Measurements from ENCODE around the gene PCNX2. TPM values are rescaled to one million over a fixed set of nuclear protein-coding genes. Genes with fewer than 3 reads are reported as not detected.

PCNX2 gene
- total and polyA plus RNA-seq, 2 experiments from 2014 or later = 3.9 to 11.0 TPM

DNA sequence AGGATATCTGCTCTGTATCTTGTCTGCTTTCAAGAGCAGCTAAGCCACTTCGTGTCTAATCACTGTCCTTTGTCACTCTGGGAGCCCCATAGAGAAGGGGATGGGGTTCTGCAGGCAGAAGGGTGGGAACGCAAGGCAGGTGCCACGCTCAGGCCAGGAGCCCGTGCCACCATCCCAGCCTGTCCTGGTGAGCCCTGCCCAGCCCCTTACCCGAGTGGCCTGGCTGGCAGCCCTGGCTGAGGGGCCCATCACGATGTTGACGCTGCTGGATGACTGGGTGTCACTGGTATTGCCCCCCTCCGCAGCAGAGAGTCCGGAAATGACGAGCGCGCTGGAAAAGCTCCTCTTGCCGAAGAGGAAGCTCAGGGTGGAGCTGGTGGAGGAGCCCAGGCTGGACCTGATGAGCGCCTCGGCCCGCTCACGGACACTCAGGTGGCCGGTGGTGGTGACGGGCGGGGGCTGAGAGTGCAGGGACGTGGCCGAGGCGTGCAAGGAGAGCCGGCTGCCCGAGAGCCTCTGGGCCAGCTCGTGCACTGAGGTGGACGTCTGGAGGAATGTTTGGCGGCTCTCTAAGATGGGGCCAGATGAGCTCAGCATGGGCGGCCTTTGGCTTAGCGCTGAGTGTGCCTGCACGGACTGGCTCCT lies 309.5 kb downstream of the PCNX2 start:
- H3K79me2 ChIP-seq = no peaks in the 10 kb centered on the region
- WGBS (ENCODE audit: low lambda C conversion rate, missing lambda C conversion rate) = 95% methylated on average over 31 of the region's 31 CpGs
- H3K27me3 ChIP-seq = no peaks in the 10 kb centered on the region
- TF ChIP-seq EZH2phosphoT487 (IDR thresholded peaks at IDR 0.05; ENCODE audit: low read depth, severe bottlenecking, unreplicated experiment) = no peak
- no peak for TF ChIP-seq EZH2 (IDR thresholded peaks at IDR 0.05; ENCODE audit: borderline replicate concordance)
- TF ChIP-seq, protein P1, sequence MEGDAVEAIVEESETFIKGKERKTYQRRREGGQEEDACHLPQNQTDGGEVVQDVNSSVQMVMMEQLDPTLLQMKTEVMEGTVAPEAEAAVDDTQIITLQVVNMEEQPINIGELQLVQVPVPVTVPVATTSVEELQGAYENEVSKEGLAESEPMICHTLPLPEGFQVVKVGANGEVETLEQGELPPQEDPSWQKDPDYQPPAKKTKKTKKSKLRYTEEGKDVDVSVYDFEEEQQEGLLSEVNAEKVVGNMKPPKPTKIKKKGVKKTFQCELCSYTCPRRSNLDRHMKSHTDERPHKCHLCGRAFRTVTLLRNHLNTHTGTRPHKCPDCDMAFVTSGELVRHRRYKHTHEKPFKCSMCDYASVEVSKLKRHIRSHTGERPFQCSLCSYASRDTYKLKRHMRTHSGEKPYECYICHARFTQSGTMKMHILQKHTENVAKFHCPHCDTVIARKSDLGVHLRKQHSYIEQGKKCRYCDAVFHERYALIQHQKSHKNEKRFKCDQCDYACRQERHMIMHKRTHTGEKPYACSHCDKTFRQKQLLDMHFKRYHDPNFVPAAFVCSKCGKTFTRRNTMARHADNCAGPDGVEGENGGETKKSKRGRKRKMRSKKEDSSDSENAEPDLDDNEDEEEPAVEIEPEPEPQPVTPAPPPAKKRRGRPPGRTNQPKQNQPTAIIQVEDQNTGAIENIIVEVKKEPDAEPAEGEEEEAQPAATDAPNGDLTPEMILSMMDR (IDR thresholded peaks at IDR 0.05; ENCODE audit: poor library complexity) = no peak
- no peak overlapping the region for H2AFZ ChIP-seq
- no peak for DNase-seq (ENCODE audit: low spot score)
- no peak overlapping the region for H3K27ac ChIP-seq
- no peaks in the 10 kb centered on the region for H3K4me1 ChIP-seq (ENCODE audit: insufficient read depth)
- H3K9me3 ChIP-seq (ENCODE audit: low read depth) = no peaks in the 10 kb centered on the region
- H3K9me2 ChIP-seq (replicated peaks; ENCODE audit: insufficient read depth) = no peaks in the 10 kb centered on the region
- H3K4me3 ChIP-seq = no peak overlapping the region
- H3K36me3 ChIP-seq (replicated peaks; ENCODE audit: insufficient read depth, low read depth) = no peaks in the 10 kb centered on the region
- H4K20me1 ChIP-seq (ENCODE audit: insufficient read depth, poor library complexity, severe bottlenecking) = no peaks in the 10 kb centered on the region
- H3K4me2 ChIP-seq = no peak overlapping the region

DNA sequence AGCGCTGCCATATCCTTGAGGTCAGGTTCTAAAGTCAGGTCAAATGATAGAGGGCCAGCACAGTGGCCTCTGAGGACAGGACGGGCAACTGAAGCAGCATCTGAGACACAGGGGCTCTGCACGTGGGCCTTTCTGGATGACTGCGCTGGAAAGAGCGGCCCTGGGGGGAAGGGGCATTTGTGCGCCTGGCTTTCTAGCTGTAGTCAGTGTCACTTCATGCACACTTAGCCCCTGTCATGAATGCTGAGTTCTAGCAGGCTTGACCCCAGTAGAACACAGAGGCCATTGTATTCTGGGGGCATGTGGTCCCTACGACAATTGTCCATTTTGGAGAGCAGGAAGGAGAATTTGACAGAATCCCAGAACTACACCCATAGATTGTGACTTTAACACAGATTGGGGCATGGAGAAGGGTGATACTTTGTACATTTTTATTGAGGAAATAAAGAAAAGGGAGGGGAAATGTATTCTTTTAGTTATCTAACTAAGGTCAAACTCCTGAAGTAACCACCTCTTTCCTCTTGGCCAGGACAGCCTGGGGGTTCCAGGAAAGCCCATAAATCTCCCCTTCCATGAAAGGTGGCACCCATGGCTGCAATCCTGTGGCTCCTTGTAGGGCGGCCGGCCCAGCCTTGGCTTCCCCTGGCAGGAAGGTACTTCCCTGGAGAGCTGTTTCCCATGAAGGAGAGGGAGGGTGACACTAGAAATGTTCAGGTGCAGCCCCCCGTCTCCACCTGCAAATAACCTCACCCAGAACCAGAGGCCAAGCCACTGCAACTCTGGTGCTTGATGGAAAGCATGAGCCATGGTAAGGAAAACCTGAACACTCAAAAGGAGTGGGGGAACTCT lies 310.7 kb downstream of the PCNX2 start:
- H3K4me2 ChIP-seq = no peak overlapping the region
- no peak overlapping the region for H2AFZ ChIP-seq
- DNase-seq (ENCODE audit: low spot score) = no peak
- H3K27me3 ChIP-seq = no peaks in the 10 kb centered on the region
- H4K20me1 ChIP-seq (ENCODE audit: insufficient read depth, poor library complexity, severe bottlenecking) = no peaks in the 10 kb centered on the region
- peaks cover 5% of the 10 kb centered on the region for H3K4me1 ChIP-seq (ENCODE audit: insufficient read depth)
- no peaks in the 10 kb centered on the region for H3K9me3 ChIP-seq (ENCODE audit: low read depth)
- no peaks in the 10 kb centered on the region for H3K9me2 ChIP-seq (replicated peaks; ENCODE audit: insufficient read depth)
- WGBS (ENCODE audit: low lambda C conversion rate, missing lambda C conversion rate) = 96% methylated on average over 10 of the region's 10 CpGs
- no peaks in the 10 kb centered on the region for H3K79me2 ChIP-seq
- no peak overlapping the region for H3K27ac ChIP-seq
- no peak for TF ChIP-seq EZH2phosphoT487 (IDR thresholded peaks at IDR 0.05; ENCODE audit: low read depth, severe bottlenecking, unreplicated experiment)
- no peak for TF ChIP-seq EZH2 (IDR thresholded peaks at IDR 0.05; ENCODE audit: borderline replicate concordance)
- TF ChIP-seq, protein P1 (IDR thresholded peaks at IDR 0.05; ENCODE audit: poor library complexity) = no peak
- no peaks in the 10 kb centered on the region for H3K36me3 ChIP-seq (replicated peaks; ENCODE audit: insufficient read depth, low read depth)
- no peak overlapping the region for H3K4me3 ChIP-seq

DNA sequence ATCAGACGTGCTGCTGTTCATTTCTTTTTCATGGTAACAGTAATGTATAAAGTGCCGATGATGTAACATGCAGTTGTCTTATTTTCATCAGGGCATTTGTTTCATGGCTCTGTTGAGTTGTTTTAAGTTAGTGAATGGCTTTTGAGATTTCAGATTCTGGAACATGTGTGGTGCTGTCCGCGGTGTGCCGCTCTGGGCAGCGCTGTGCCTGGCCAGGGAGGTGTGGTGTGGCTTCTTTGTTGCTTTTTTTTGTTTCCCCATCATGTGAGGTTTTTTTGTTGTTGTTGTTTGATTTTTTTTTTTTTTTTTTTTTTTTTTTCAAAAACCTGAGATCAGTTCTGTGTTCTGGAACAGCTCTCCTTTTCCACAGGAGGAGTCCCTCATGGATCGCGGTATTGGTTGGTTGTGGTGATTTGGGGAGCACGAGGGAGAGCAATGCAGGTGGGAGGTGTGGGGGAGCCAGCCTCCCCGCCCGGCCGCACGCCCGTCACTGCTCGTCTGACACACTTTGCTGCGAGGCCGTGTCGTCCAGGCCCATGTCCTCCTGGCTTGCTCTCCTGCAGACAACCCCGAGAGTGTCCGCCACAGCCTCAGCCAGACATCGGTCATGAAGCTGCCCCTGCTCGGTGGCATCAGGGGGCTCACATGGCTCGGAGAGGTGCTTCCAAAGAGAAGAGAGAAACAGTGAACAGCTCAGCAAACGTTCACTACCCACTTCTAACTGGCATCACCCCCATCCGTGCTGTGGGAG lies 311.5 kb downstream of the PCNX2 start:
- H3K27ac ChIP-seq = no peak overlapping the region
- no peaks in the 10 kb centered on the region for H4K20me1 ChIP-seq (ENCODE audit: insufficient read depth, poor library complexity, severe bottlenecking)
- no peaks in the 10 kb centered on the region for H3K9me2 ChIP-seq (replicated peaks; ENCODE audit: insufficient read depth)
- no peaks in the 10 kb centered on the region for H3K79me2 ChIP-seq
- H2AFZ ChIP-seq = no peak overlapping the region
- H3K27me3 ChIP-seq = no peaks in the 10 kb centered on the region
- no peaks in the 10 kb centered on the region for H3K36me3 ChIP-seq (replicated peaks; ENCODE audit: insufficient read depth, low read depth)
- no peaks in the 10 kb centered on the region for H3K9me3 ChIP-seq (ENCODE audit: low read depth)
- H3K4me1 ChIP-seq (ENCODE audit: insufficient read depth) = peaks cover 5% of the 10 kb centered on the region
- no peak for DNase-seq (ENCODE audit: low spot score)
- no peak overlapping the region for H3K4me3 ChIP-seq
- H3K4me2 ChIP-seq = no peak overlapping the region
- TF ChIP-seq EZH2phosphoT487 (IDR thresholded peaks at IDR 0.05; ENCODE audit: low read depth, severe bottlenecking, unreplicated experiment) (no peak), EZH2 (IDR thresholded peaks at IDR 0.05; ENCODE audit: borderline replicate concordance) (no peak)
- TF ChIP-seq, protein P1 (IDR thresholded peaks at IDR 0.05; ENCODE audit: poor library complexity) = no peak
- WGBS (ENCODE audit: low lambda C conversion rate, missing lambda C conversion rate) = 97% methylated on average over 25 of the region's 25 CpGs

Measured in hepatocyte (in vitro differentiated cells).